ENCODE measurements around the gene TIE1. TPM values are rescaled to one million over a fixed set of nuclear protein-coding genes. Genes with fewer than 3 reads are reported as not detected.

TIE1 gene
- total and polyA plus RNA-seq, 2 of the 13 experiments (the other 11 are each of a cell fraction or from before 2014, with no cell fraction given), result 0.58 to 0.84 TPM

DNA sequence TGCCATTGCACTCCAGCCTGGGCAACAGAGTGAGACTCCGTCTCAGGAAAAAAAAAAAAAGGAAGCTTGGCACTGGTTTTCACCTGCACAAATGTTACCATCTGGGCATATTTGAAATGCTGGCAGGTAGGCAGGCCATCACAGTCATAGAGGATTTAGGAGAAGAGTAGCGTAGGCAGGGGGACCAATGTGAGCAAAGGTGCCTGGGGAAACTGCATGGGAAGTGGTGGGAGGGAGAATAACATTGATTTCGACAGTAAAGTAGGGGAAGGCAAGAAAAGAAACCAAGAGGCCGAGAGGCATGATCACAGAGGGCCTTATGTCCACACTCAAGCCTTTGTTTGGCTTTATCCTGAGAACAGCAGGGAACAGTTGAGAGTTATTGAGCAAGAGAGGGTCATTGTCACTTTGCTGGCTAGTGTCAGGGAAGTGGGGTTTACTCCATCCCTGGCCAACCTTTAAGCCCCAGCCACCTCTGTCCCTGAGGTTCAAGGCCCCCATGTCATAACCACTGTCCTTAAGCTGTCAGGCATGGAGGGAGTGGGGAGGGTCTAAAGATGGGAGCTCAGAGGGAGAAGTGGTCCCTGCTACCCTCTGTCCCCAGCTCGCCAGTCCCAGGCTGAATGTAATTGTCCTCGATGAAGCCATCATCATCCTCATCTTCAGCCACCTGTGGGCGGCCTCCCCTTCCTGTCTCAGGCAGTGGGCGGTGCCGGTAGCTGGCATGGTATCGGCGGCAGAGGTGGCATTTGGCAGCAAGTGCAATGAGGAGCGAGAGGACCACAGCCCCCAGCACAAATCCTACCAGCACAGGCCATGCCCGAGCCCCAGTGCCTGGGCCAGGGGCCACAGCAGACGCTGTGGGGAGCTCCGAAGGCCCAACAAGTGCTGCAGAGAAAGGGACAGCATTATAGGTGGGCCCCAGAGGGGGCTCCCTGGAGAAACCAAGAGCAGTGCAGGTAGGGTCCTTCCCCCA is 18.3 kb upstream of the TIE1 start (continued):
- TF ChIP-seq ZNF761 (CRISPR knock-in tag; conservative IDR thresholded peaks at IDR 0.05) (no peak), TARDBP (CRISPR knock-in tag; IDR thresholded peaks at IDR 0.05) (peak; percentile 56; the same call in 1 of the 2 replicates), CHD2 (IDR thresholded peaks at IDR 0.05; ENCODE audit: low read depth, low read length) (no peak), ZFY (CRISPR knock-in tag; IDR thresholded peaks at IDR 0.05) (peak; percentile 57; the same call in 1 of the 2 replicates), IKZF1 (IDR thresholded peaks at IDR 0.05) (no peak), ZBTB1 (CRISPR knock-in tag; IDR thresholded peaks at IDR 0.05; ENCODE audit: borderline replicate concordance) (no peak), ONECUT2 (CRISPR knock-in tag; IDR thresholded peaks at IDR 0.05) (0 out of 2 replicates have a peak, but pooled peaks have one; percentile 27), FIP1L1 (IDR thresholded peaks at IDR 0.05; ENCODE audit: borderline replicate concordance, insufficient read depth, low read depth, low read length) (no peak), ZNF713 (CRISPR knock-in tag; IDR thresholded peaks at IDR 0.05) (no peak), SAFB2 (CRISPR knock-in tag; IDR thresholded peaks at IDR 0.05; ENCODE audit: borderline replicate concordance, low read depth) (no peak), RBAK (CRISPR knock-in tag; IDR thresholded peaks at IDR 0.05) (no peak), GATAD1 (CRISPR knock-in tag; IDR thresholded peaks at IDR 0.05) (0 out of 2 replicates have a peak, but pooled peaks have one; percentile 18), ZNF550 (CRISPR knock-in tag; IDR thresholded peaks at IDR 0.05; ENCODE audit: borderline replicate concordance) (no peak), STAG1 (CRISPR knock-in tag; IDR thresholded peaks at IDR 0.05) (no peak), HOXD1 (CRISPR knock-in tag; IDR thresholded peaks at IDR 0.05) (no peak), NFIC (IDR thresholded peaks at IDR 0.05; ENCODE audit: low read length) (no peak), KDM1A (CRISPR knock-in tag; IDR thresholded peaks at IDR 0.05) (0 out of 2 replicates have a peak, but pooled peaks have one; percentile 15), PLRG1 (conservative IDR thresholded peaks at IDR 0.05) (no peak), THAP11 (CRISPR knock-in tag; IDR thresholded peaks at IDR 0.05) (peak; percentile 63), CC2D1A (CRISPR knock-in tag; IDR thresholded peaks at IDR 0.05) (no peak)
- TF ChIP-seq, protein P1, sequence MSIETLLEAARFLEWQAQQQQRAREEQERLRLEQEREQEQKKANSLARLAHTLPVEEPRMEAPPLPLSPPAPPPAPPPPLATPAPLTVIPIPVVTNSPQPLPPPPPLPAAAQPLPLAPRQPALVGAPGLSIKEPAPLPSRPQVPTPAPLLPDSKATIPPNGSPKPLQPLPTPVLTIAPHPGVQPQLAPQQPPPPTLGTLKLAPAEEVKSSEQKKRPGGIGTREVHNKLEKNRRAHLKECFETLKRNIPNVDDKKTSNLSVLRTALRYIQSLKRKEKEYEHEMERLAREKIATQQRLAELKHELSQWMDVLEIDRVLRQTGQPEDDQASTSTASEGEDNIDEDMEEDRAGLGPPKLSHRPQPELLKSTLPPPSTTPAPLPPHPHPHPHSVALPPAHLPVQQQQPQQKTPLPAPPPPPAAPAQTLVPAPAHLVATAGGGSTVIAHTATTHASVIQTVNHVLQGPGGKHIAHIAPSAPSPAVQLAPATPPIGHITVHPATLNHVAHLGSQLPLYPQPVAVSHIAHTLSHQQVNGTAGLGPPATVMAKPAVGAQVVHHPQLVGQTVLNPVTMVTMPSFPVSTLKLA (IDR thresholded peaks at IDR 0.05), result no peak
- TF ChIP-seq, protein P2, sequence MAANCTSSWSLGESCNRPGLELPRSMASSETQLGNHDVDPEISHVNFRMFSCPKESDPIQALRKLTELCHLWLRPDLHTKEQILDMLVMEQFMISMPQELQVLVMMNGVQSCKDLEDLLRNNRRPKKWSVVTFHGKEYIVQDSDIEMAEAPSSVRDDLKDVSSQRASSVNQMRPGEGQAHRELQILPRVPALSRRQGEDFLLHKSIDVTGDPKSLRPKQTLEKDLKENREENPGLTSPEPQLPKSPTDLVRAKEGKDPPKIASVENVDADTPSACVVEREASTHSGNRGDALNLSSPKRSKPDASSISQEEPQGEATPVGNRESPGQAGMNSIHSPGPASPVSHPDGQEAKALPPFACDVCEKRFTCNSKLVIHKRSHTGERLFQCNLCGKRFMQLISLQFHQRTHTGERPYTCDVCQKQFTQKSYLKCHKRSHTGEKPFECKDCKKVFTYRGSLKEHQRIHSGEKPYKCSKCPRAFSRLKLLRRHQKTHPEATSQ (CRISPR knock-in tag; IDR thresholded peaks at IDR 0.05; ENCODE audit: borderline replicate concordance), result no peak
- TF ChIP-seq, protein P3, sequence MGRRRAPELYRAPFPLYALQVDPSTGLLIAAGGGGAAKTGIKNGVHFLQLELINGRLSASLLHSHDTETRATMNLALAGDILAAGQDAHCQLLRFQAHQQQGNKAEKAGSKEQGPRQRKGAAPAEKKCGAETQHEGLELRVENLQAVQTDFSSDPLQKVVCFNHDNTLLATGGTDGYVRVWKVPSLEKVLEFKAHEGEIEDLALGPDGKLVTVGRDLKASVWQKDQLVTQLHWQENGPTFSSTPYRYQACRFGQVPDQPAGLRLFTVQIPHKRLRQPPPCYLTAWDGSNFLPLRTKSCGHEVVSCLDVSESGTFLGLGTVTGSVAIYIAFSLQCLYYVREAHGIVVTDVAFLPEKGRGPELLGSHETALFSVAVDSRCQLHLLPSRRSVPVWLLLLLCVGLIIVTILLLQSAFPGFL (CRISPR knock-in tag; IDR thresholded peaks at IDR 0.05), result no peak
- TF ChIP-seq, protein P4, sequence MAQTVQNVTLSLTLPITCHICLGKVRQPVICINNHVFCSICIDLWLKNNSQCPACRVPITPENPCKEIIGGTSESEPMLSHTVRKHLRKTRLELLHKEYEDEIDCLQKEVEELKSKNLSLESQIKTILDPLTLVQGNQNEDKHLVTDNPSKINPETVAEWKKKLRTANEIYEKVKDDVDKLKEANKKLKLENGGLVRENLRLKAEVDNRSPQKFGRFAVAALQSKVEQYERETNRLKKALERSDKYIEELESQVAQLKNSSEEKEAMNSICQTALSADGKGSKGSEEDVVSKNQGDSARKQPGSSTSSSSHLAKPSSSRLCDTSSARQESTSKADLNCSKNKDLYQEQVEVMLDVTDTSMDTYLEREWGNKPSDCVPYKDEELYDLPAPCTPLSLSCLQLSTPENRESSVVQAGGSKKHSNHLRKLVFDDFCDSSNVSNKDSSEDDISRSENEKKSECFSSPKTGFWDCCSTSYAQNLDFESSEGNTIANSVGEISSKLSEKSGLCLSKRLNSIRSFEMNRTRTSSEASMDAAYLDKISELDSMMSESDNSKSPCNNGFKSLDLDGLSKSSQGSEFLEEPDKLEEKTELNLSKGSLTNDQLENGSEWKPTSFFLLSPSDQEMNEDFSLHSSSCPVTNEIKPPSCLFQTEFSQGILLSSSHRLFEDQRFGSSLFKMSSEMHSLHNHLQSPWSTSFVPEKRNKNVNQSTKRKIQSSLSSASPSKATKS (CRISPR knock-in tag; IDR thresholded peaks at IDR 0.05), result no peak

Measured in HepG2 (cell line).